Measurements from ENCODE around the gene MGLL.
A peak's percentile ranks its signal among the peaks of the same experiment; 100 is the strongest.

MGLL gene

DNA sequence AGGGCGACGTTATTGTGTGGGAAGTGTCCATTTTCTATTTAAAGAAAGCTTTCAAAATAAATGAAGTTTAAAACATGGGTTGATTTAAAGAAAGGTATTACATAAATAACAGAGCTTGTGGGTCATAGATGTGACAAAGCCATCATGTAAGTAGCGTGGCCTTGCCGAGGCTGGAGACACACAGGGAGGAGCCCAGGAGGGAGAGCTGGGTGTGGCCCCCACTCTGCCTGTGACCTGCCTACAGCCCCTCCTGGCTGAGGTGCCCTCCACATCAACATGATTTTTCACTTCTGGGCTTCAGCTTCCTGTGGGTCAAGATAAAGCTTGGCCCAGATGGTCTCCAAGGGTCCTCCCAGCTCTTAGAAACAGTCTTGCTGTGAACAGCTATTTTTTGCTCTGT, 12.5 kb upstream of the MGLL start:
- no peak for DNase-seq

DNA sequence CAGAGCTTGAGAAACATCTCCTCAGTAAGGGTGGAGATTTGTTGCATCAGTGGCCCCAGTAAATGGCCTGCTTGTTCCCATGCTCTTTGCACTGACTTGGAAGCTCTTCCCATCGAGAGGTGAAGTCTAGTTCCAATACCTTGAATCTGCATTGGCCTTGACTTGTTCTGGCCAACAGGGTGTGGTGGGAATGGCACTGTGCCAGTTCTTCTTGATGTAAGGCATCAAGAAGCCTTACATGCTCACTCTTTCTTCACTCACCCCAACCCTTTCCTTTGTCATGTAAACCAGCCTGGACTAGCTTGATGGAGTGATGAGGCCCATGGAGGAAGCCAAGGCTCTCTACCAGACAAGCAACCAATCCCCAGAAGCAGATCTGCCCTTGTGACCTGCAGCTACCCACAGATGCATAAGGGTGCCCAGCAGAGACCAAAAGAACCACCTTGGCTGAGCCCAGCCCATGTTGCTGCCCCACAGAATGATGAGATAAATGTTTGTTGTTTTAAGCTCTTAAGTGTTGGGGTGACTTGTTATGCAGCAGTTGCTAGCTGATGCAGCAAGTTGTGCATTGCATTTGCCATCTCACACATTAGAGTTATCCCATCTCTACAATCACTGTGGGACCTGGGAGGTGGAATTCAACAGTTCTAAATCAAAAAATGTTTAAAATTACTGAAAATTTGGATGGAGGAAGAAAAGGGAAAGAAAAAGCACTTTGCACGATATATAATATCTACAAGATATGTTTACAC, 11.1 kb upstream of the MGLL start:
- DNase-seq: no peak

DNA sequence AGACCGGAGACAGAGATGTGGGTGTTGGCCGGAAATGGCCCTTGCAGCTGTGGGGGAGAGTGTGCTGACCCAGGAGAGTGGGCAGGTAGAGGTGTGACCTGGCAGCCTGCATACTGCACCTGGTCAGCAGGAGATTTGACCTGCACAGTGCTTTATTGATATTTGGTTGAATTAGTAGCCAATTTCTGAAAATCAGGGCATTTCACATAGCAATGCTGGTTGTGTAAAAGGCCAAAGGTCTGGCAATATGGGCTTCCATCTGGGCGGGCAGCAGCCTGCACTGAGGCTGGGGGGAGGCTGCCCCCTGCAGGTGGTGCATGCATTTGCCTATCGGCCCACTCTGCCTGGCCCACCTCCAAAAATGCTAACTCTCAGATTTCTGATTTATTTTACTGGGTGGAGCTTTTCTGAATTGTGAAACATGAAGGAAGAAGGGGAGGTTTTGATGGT, 9.4 kb upstream of the MGLL start:
- DNase-seq: peak; percentile 53

DNA sequence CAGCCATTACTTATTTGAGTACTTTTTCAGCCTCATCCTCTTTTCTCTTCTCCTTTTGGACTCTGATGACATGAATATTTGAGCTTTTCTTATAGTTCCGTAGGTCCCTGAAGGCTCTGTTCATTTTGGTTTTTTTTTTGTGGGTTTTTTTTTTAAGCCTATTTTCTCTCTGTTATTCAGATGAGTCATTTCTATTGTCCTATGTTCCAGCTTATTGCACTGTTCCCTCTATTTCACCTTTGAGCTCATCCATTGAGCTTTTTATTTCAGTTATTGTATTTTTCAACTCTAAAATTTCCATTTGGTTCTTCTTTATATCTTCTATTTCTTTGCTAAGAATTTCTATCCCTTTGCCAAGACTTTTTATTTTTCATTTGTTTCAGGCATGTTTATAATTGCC, 7.2 kb upstream of the MGLL start:
- no peak for DNase-seq

DNA sequence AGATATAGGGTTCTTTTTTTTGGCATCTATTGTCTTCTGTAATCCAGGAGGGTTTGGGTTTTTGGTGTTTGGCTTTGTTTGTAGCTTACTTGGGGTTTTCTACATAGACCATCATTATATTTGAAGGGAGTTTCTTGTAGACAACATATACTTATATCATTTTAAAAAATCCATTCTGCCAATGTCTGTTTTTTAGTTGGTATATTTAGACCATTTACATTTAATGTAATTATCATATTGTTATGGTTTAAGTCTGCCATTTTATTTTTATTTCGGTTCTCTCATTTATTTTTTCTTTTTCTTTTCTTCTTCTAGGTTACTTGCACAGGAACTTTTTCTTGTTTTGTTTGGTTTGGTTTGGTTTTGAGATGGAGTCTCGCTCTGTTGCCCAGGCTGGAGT, 5.5 kb upstream of the MGLL start:
- no peak for DNase-seq

DNA sequence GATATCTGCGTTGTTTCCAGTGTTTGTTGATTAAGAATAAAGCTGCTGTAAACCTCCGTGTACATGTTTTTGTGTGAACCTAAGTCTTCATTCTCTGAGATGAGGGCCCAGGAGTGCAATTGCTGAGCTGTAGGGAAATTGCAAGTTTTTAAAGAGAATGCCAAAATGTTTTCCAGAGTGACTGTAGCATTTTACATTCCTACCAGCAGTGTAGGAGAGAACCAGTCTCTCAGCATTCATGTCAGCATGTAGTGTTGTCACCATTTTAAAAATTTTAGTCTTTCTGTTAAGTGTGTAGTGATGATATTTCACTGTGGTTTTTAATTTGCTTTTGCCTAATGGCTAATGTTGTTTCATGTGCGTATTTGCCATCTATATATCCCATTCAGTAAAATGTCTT, 3.4 kb upstream of the MGLL start:
- DNase-seq: no peak

DNA sequence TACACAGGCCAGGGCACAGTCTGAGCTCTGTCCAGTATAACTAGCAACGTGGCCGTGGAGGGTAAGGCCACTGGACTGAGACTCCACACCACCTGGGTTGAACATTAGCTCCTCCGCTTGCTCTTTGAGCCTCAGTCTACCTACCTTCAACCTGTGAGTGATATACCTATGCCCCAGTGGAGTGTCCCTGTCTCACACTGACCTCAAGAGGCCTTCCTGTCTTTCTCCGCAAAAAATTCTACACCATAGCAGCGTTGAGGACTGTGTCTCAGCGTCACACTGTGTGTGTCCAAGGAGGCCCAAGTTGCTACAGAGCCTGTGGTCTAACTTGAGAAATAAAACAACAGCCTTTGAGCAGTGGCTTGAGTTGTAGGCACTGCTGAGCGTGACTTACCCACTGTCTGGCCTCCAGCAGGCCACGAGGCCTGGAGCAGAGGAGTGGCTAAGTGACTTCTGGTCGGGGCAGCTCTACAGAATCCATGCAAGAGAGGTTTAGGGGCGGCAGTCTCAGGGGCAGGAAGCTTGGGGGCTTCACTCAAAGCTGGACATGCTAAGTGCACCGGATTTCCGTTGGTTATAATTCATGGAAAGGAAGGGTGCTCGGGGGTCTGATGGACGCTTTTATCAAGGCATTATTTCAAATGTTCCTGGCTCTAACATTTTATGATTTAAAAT, 2.0 kb upstream of the MGLL start:
- no peak for DNase-seq

DNA sequence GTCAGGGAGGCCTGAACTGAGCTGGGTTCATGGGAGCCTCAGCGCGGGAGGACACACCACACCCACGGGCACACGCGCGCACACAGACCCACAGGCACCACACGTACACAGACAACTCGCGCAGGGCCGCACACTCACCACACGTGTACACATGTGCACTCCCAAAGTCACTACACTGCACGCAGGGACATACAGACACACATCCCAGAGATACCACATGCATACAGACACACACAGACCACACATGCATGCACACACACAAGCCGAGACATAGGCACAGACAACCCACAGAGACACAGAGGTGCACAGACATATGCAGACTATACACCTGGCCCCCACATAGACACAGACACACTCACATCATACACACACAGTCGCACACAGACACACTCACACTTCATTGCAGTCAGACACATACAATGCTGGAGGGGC, 1.1 kb upstream of the MGLL start:
- no peak for DNase-seq

DNA sequence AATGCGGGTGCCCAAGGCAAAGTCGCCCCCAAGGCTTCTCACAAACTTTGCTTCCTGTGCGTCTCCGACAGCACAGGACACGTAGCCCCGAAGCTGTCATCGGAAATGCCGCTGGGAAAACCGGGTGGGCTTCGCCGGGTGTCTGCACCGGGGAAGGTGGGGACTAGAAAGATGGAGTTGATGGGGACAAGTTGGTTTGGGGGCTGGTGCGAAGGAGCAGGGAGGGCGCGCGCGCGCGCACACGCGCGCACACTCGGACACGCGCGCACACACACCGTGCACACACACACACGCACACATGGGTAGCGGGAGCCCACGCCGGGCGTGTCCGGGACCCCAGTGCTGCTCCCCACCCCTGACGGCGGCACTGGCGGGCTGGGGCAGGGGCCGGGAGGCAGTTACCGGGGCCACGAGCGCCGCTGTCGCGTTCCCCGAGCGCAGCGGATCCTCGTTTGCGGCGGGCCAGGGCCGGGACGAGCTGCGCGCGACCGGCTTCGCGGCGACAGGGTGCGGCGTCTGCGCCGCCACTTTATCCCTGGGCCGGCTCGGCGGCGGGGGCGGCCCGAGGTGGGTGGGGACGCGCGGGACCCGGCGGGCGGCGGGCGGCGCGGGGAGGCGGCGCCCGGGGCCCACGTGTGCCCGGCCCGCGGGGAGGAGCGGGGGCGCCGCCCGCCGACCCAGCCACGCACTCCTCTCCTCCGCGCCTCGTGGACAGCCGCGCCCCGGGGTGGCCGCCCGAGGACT, 539 bp upstream of the MGLL start:
- DNase-seq: peak; percentile 60

DNA sequence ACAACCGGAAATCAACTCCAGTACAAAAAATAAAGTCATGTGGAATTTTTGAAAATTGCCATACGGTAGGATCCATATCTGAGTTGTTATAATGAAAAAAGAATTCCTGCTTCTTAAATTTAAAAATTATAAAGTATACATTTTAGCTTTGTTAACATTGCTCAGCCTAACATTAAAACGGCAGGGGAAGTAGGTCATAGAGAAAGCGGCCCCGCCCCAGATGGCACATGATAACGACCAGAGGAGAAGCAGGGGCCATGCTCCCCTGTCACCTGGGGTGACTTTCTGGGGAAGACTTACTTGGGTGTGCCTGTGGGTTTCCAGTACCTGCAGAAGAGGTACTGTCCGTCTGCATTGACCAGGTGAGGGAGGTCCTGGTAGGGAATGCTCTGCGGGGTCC, 921 bp downstream of the MGLL start:
- no peak for DNase-seq

DNA sequence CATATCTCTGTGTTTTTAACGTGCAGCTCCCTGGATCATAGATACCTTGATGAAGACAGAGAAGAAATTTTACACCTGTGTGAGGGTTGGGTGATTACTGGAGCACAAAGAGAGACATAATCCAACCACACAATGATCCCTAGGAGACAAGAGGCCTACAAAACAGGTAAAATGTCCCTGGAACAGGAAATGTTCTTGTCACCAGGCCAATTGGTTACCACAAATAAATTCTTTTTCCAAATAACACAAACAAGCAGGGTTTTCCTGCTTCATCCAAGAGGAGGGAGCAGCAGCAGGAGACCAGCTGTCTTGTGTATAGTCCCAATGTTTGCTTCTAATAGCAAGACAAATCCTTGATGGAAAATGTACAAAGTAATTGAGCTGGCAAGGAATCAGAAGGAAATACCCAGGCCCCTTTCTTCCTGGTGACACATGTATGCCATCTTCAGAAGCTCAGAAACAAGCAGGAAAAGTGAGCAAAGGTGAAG, 1.4 kb downstream of the MGLL start:
- peak; percentile 44 for DNase-seq

DNA sequence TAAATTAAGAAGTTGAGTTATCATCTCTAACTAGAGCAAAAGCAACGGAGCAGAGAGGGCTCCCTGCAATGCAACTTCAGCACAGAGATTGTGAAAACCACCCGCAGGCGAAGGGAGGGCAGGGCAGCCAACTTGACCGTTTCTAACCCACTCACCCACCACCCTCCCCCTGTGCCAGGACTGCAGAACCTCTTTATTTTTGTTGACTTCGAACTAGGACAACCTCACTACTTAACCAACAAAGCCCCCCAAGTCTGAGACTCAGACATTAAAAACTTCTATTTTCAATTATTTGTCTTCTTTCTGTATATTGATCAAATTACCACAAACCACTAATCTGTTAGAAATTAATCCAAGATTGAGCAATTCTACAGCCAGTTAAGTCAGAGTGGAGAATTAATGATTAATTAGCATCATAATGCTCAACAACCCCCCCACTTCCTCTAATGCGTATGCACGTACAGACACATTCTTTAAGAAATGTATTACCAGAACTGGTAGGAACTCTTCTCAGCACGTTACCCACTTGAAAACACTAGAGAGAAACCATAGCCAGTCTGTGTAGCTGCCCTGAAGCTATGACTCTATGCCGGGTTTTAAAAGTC, 2.0 kb downstream of the MGLL start:
- DNase-seq: no peak

DNA sequence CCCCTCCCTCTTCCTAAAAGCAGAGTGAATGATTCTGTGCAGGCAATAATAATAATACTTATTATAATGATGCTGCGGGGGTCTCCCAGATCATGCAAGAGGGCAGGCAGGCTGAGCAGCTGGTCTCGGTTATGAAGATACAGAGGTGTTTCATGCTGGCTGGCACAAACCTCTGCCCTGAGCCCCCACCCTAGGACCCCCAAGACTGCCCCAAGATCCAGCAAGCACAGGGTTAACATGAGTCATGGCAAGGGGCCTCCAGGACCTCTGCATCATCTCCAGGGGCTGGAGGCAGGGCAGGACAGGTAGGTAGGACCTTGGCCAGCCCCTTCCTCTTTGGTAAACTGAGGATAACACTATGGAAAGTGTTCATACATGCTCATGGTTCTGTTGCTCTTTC, 2.7 kb downstream of the MGLL start:
- no peak for DNase-seq

DNA sequence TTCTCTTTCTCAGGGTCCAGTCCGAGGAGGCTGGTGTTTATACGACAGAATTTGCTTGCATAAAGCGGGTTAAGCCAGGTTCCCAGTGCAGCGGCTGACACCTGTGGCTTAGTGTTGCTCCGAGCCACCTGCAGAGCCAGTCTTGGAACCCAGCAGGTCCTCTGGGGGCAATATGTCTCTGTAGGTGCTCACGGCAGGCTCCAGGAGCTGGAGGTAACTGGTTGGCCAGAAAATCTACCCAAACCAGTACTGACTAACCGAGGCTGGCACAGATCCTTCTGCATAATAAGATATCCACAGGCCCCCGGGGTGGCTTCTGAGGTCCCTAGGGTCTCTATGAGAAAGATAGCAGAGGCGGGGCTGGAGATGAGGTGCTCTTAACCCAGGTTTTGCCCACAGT, 3.2 kb downstream of the MGLL start:
- peak; percentile 45 for DNase-seq

DNA sequence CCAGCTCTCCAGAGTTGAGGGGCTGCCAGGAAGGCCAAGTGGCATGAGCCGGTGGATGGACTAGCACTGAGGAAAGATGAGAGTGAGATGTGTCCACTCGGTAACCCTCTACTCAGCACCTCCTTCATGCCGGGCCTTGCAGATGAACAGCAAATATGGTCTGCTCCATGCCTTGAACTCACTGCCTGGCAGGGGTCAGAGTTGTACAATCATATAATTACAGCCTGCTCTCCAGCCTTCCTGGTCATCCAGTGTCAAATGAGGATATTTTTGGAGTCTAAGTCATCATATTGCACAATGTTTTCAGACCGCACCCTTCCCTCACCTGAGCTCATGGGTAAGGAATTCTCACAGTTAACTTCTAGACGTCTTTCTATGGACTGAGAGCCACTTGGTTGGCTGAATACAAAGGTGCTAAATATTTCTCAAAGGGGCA, 4.9 kb downstream of the MGLL start:
- DNase-seq: peak; percentile 68

DNA sequence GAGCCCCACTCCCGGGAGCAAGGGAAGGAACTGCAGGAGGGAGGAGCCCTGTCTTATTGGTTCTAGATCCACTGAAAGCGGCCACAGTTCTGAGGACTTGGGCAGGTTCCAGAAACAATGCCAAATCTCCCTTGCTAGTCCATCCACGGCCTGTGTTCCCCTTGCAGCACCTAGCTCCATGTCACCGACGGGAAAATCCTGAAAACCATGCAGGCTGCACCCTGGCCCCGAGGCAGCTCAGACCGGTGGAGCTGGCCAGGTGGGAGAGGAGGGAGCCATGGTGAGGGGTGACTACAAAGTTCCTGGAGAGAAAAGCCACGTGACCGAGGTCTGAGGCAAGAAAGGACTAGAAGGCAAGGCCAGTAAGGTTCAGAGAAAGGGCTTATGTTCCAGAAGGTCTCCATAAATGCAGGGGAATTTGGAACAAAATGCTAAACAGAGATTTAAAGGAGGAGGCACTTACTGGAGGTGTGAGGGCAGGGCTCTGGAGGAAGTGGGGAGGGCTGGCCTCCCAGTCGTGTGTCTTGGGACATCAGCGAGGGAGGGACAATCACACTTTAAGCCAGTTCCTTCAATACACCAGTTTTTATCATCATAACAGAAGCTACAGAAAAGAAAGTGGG, 5.4 kb downstream of the MGLL start:
- DNase-seq: no peak

DNA sequence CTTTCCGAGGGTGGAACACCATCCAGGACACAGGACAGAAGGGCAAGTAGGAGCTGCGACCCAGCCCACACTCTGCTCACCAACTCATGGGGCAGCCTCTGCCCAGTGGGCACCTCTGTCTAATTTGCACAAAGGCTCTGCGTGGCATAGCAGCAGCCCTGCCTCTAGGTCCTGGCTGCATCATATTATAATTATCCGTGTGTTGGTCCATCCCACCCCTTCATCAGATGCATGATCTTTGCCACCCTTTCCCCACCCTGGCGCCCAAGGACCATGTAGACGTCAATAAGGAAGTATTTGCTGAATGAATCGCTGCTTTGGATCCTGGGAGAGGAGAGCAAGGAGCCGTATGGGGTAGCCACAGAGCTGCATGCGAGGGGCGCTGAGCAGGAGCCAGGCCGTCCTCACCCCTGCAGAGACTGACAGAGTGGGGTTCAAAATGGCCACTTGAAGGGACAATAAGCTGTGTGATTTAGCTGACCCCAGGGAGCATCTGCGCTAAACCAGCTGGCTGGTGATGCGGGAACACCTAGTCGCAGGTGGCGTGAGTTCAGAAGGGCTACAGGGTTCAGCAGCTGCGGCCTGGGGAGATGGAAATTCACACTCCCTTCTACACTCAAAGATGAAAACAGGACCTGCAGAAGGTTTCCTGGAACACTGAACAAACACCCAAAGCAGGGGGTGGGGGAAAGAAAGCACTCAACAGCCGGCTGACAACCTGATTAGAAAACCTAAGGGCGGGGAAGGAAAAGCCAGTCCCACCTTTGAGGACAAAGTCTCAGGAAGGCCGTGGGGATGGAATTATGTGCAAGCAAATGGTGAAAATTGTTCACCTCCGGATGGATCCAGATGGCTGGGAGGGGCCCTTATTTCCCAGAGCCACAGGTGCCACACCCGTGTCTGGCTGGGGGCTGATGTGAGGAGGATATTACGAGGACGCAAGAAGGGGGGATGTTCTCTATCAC, 6.4 kb downstream of the MGLL start:
- peak; percentile 88 for DNase-seq

DNA sequence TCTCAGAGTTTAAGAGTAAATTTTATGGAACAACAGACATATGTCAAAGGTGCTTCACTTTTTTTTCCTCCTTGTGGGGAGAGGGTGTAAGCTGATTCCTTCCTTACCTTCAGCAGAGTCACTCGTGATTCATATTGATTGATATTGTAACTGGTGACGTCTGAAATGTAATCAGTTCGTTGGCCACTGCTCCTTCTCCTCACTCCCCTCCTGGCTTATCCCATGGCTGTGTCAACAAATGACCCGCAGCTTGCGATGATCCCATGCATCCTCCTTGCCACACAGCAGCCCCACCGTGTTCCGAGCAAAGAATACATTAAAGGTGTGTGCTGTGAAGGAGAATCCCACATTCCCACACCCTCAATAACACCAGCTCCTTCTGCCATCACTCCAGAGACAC, 7.3 kb downstream of the MGLL start:
- peak; percentile 42 for DNase-seq

DNA sequence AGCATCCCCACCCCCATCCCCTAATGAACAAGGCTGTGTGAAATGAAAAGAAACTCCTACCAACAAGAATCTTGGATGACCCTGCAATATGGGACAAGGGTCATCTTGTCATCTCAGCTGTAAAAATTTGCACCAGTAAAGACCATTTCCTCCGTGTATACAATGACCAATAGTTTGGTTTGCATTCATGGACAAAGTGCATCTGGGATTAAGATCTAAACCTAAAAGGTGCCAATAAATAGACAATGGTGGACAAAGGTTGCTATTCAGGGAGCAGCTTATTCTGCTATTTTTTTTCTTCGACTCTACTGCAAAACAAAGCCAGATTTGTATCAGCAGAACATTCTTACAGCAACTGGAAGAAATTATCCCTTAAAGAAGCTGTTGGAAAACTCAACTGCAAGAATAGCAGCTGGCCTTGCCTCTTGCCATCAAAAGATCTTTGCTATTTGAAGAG, 8.0 kb downstream of the MGLL start:
- DNase-seq: no peak

DNA sequence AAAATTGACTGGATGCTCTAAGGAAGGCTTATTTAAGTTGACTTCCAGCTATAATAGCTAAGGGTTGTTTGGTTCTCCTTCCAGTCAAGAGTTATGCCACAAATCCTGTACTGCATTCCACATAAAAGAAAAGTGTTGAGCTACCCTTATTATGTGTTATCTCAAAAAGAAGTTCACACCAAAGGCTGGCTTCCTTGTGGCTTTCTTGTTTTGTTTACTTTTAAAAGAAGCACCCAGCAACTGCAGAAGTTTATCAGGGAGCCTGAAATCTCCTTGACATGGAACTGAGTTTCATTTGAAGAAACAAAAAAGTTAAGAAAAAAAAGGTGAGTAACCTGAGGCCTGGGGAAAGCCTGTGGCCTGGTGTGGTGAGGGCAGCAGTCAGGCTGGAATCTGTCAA, 10.2 kb downstream of the MGLL start:
- DNase-seq: no peak

DNA sequence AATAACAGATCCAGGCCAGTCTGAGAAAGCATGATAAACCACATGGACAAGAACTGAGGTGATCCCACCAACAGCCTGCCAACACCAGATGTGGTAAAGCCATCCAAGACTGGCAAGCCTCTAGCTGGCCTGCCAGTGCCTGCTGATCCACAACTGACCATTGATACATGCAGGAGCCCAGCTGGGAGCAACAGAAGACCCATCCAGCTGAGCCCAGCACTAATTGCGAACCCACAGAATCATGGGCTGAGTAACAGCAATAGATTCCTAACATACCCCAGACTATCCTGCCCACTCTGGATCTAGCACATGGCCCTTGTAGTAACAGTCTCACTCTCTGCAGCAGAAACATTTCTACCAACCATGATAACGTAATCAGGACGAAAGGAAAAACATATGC, 10.6 kb downstream of the MGLL start:
- no peak for DNase-seq

DNA sequence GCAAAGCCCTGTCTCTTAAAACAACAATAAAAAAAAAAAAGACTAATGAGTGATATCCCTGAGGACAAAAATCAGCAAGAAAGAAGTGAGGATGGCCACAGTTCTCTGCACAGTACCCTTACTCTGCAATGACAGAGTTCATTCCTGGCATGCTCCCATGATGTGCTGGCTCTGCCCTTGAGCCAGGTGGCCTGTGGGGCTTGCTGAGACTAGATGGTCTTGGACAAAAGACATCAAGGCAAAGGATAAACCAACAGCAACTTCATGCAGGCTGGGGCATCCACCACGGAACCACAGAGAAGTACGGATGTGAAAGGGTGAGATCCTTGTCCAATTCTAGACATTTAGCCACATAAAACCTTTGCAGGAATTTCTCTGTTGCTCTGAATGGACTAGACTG, 12.7 kb downstream of the MGLL start:
- DNase-seq: no peak

Data from NCI-H146 (cell line).